Astrocyte of the spinal cord (primary cell): ENCODE data around the gene DSCAML1.

Experiments used
- DNase-seq: peaks from one replicate; pipeline ENCODE4 v3.0.0; 2011; ENCODE audit warnings: low read depth, low spot score
- H3K4me3 ChIP-seq: 2 replicates; pipeline ENCODE4 v1.5.1; 2011; ENCODE audit warnings: low read depth, mild to moderate bottlenecking, low read length, moderate library complexity
- in situ Hi-C: cut with HindIII; loops from 2 replicates; pipeline ENCODE4 v1.10.0; 2017; ENCODE audit warnings: low sequenced_read_pairs
- TF ChIP-seq, protein P1 (sequence below): IDR thresholded peaks from 2 replicates; pipeline ENCODE4 v1.5.1; 2012; ENCODE audit warnings: low read depth, mild to moderate bottlenecking, low read length, inconsistent platforms

DSCAML1 gene

DNA sequence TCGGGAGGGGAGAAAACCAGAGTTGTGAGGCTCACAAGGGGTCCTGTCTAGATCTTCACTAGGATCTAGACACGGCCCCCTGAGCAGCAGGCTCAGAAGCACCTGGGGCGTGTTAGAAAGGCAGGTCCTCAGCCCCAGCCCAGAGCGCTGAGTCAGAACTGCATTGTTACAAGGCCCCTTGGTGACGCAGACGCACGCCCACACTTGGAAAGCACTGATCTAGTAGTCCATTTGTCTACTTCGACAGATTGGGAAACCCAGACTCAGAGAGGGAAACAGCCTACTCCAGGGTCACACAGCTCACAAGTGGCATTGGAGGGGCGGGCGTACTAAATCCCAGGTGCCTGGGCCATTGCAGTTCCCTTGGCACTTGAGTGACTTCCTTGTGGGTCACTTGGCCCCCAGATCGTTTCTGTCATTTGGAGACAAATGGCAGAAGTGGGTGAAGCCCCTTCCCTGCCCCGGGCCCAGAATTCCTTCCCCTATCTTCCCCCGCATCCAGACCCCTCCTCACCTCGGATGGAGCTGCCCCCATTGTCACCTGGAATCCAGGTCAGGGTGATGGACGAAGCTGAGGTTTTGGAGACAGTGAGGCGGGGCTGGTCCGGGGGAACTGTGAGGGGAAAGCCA, 358.5 kb downstream of the DSCAML1 start:
- no peak overlapping the region for H3K4me3 ChIP-seq
- in situ Hi-C loops = no loop called here
- DNase-seq = no peak
- TF ChIP-seq, protein P1, sequence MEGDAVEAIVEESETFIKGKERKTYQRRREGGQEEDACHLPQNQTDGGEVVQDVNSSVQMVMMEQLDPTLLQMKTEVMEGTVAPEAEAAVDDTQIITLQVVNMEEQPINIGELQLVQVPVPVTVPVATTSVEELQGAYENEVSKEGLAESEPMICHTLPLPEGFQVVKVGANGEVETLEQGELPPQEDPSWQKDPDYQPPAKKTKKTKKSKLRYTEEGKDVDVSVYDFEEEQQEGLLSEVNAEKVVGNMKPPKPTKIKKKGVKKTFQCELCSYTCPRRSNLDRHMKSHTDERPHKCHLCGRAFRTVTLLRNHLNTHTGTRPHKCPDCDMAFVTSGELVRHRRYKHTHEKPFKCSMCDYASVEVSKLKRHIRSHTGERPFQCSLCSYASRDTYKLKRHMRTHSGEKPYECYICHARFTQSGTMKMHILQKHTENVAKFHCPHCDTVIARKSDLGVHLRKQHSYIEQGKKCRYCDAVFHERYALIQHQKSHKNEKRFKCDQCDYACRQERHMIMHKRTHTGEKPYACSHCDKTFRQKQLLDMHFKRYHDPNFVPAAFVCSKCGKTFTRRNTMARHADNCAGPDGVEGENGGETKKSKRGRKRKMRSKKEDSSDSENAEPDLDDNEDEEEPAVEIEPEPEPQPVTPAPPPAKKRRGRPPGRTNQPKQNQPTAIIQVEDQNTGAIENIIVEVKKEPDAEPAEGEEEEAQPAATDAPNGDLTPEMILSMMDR = no peak

DNA sequence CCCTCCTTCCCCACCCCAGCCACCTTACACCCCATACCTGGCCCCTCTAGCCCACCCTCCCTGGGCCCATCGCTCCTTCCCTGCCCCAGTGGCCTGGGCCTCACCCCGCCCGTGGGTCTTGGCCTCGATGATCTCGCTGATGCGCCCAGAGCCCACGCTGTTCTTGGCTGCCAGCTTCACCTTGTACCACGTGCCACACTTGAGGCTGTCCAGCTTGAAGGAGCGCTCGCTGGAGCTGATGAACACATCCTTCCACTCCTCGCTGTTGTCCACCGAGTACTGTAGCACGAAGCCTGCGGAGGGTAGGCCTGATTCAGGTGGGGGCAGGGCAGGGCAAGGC, 359.3 kb downstream of the DSCAML1 start:
- TF ChIP-seq, protein P1 = no peak
- DNase-seq = no peak
- in situ Hi-C loops = no loop called here

DNA sequence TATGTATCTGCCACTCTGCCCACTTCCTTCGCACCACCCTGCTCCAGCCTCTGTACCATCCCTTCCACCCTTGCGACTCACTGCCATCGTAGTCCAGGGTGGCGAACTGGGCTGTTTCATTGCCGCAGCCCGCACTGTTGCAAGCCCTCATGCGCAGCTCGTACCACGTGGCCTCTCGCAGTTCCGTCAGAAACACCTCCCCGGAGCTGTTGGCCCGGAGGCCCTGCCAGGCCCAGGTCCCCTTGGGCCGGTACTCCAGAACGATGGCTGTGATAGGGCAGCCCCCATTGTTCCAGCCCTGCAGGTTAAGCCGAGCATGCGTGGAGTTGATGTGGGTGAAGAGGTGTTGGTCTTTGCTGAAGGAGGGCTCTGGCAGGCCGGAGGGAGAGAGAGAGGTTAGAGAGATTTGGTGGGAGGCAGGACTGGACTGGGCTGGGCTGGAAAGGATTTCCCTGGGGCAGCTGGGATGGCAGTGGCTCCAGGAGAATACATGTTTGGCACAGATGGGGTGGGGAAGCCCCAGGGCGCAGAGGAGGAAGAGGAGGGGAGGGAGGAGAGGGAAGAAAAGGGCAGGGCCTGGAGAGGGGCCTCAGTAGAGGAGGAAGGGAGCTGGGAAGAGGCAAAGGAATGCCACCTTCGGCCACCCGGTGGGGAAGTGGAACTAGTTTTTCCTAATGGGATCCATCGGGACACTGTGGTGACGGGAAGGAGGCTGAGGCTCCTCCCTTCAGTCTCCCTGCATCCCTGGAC, 359.8 kb downstream of the DSCAML1 start:
- no peak for DNase-seq
- in situ Hi-C loops = no loop called here
- H3K4me3 ChIP-seq = no peak overlapping the region
- TF ChIP-seq, protein P1 = no peak

More for the DNA sequence above, 359.3 kb downstream of the DSCAML1 start:
- no peak overlapping the region for H3K4me3 ChIP-seq

DNA sequence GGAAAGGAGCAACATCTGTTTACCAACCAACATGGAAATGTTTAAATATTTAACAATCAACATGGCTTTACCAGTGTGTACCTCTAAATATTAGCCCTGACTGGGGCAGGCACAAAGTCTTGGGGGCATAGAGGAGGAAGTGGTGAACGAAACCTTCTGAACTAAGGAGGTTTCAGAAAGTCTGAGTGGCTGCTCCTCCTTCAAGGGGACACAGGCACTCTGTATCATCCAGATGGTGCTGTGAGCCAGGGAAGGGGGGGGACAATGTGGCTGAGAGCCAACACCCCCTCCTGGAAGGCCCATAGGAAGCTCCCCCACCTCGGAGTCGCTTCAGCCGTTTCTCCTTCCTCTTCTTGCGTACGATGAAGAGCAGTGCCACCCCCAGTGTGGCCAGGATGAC, 361.7 kb downstream of the DSCAML1 start:
- no peak overlapping the region for H3K4me3 ChIP-seq
- TF ChIP-seq, protein P1 = no peak
- in situ Hi-C loops = no loop called here
- DNase-seq = no peak

DNA sequence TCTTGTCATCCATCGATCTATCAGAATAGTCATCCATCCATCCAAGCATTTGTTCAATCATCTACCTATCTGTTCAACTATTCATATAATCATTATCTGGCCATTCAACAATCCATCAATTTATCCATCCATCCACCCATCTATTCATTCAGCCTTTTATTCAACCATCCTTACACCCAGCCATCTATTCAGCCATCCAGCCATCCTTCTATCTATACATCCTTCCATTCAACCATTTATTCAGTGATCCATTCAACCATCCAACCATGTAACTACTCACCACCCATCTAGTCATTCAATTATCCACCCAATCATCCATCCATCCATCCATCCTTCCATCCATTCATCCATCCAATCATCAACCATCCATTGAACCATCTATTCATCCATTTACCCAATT, 362.5 kb downstream of the DSCAML1 start:
- no peak for DNase-seq
- no peak overlapping the region for H3K4me3 ChIP-seq
- in situ Hi-C loops = no loop called here
- TF ChIP-seq, protein P1 = no peak

DNA sequence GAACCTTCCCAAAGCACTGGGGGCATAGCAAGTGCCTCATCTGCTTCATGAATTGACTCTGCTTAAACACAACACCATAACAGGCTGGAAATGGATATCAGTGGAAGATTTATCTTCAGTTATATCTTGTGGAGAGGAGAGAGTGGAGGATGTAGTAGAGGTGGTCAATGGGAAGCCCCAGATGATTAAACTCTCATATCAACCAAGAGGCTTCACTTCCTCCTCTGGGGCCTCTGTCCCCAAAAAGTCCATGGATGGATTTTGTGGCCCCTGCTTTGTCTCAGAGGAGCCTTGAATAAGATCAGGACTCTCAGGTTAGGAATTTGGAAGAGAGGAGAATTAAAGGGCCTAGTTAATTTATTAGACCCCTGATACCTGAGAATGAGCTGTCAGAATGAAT, 363.3 kb downstream of the DSCAML1 start:
- no peak for DNase-seq
- TF ChIP-seq, protein P1 = no peak
- in situ Hi-C loops = no loop called here
- H3K4me3 ChIP-seq = no peak overlapping the region
